Right lobe of liver (tissue), 6 donors: ENCODE data around the gene STPG4. TPM values are rescaled to one million over a fixed set of nuclear protein-coding genes. Genes with fewer than 3 reads are reported as not detected.

ENCODE experiments used
- ATAC-seq, 4 donors: fragments of 200-7000 bp; cut with Tn5 transposase; one replicate each; pipeline ENCODE4 v1.9.1; 2020; ENCODE audit warnings: mild to moderate bottlenecking in 4 of 4, moderate library complexity in 4 of 4
- DNase-seq, 3 donors: peaks; one replicate each; pipeline ENCODE4 v3.0.0-alpha.2; 2020
- H3K27ac ChIP-seq, 3 donors: fragments of 200-600 bp; one replicate each; pipeline ENCODE4 v1.8.0; 2022
- H3K27me3 ChIP-seq, 2 donors: fragments of 200-600 bp; one replicate each; pipeline ENCODE4 v1.8.0; 2022
- H3K36me3 ChIP-seq, 4 donors: fragments of 200-600 bp; sonication (generic) in 1 of 4; one replicate each; pipeline versions ENCODE4 v1.5.1 to v1.8.0; 2017 to 2022; ENCODE audit warnings: control low read depth in 1 of 4
- H3K4me1 ChIP-seq, 4 donors: fragments of 200-600 bp; sonication (generic) in 1 of 4; one replicate each; pipeline versions ENCODE4 v1.5.1 to v1.8.0; 2017 to 2022; ENCODE audit warnings: control low read depth in 1 of 4
- H3K4me3 ChIP-seq, 3 donors: fragments of 200-600 bp; one replicate each; pipeline ENCODE4 v1.8.0; 2022
- H3K9me3 ChIP-seq, 4 donors: fragments of 200-600 bp; sonication (generic) in 1 of 4; one replicate each; pipeline versions ENCODE4 v1.5.1 to v1.8.0; 2017 to 2022; ENCODE audit warnings: control low read depth in 1 of 4
- POLR2A ChIP-seq: fragments of 450-650 bp; IDR thresholded peaks from one replicate; pipeline ENCODE4 v1.6.1; 2017; ENCODE audit warnings: antibody characterized with exemption, mild to moderate bottlenecking
- WGBS: methylation state at CpG from one replicate; pipeline ENCODE4 v1.1.6; 2018; ENCODE audit warnings: low coverage, low lambda C conversion rate; ENCODE audit not compliant: insufficient coverage; ENCODE audit errors: missing lambda C conversion rate; 5-methylcytosine and 5-hydroxymethylcytosine counted together
- intact Hi-C, 2 donors: fragments of 100-400 bp; cut with DNase I; formaldehyde crosslinking; loops; one replicate each; pipeline versions ENCODE4 v1.11.2 to v1.14.1; 2022
- total RNA-seq, 6 experiments: library from RNA; depleted of rRNA in 2 of 6; stranded (reverse); fragments of >200 nt in 2 of 6; fragmentation: NEBNext Ultra II Directional in 3 of 6; extraction: Animal tissue kit (Norgen Biotek cat#: 25700) in 3 of 6; gene quantifications; one replicate each; pipeline versions ENCODE4 v1.1.0 to v1.2.4, GENCODE V29; 2016 to 2023
- TF ChIP-seq, protein P1 (sequence below), 4 donors: fragments of 200-600 bp in 3 of 4; fragments of 450-650 bp in 1 of 4; IDR thresholded peaks; one replicate each; pipeline versions ENCODE4 v1.5.1 to v1.8.0; 2016 to 2022; ENCODE audit warnings: antibody characterized with exemption in 4 of 4, mild to moderate bottlenecking in 2 of 4
- donor health status: DM: no; HTN: yes; CAD: no.
- donor health status: DM: no; HTN: no; CAD: no.
- donor health status: DM: no; HTN: no; CAD: no.
- donor health status: DM: no; HTN: yes; CAD: no.
- donor health status: DM: no; HTN: yes; CAD: no.

STPG4 gene
- total RNA-seq, 6 experiments from 2014 or later, result not detected

- Histone ChIP-seq H3K27ac (no peak overlapping the region), H3K9me3 (peaks cover 0 to 3% (median 0%) of the 10 kb centered on the region in 4 donors), H3K4me3 (no peak overlapping the region), H3K27me3 (no peaks in the 10 kb centered on the region), H3K4me1 (no peaks in the 10 kb centered on the region), H3K36me3 (no peaks in the 10 kb centered on the region)
- intact Hi-C loops, result no loop called here
- ATAC-seq (no peak), DNase-seq (no peak)
- TF ChIP-seq, protein P1, sequence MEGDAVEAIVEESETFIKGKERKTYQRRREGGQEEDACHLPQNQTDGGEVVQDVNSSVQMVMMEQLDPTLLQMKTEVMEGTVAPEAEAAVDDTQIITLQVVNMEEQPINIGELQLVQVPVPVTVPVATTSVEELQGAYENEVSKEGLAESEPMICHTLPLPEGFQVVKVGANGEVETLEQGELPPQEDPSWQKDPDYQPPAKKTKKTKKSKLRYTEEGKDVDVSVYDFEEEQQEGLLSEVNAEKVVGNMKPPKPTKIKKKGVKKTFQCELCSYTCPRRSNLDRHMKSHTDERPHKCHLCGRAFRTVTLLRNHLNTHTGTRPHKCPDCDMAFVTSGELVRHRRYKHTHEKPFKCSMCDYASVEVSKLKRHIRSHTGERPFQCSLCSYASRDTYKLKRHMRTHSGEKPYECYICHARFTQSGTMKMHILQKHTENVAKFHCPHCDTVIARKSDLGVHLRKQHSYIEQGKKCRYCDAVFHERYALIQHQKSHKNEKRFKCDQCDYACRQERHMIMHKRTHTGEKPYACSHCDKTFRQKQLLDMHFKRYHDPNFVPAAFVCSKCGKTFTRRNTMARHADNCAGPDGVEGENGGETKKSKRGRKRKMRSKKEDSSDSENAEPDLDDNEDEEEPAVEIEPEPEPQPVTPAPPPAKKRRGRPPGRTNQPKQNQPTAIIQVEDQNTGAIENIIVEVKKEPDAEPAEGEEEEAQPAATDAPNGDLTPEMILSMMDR (IDR thresholded peaks at IDR 0.05), result no peak
- no peak for TF ChIP-seq POLR2A
- WGBS, result 96% methylated on average over 4 of the region's 4 CpGs
These were observed 22.1 kb downstream of the STPG4 start for GRCh38 chr2:47133046-47133445.

DNA sequence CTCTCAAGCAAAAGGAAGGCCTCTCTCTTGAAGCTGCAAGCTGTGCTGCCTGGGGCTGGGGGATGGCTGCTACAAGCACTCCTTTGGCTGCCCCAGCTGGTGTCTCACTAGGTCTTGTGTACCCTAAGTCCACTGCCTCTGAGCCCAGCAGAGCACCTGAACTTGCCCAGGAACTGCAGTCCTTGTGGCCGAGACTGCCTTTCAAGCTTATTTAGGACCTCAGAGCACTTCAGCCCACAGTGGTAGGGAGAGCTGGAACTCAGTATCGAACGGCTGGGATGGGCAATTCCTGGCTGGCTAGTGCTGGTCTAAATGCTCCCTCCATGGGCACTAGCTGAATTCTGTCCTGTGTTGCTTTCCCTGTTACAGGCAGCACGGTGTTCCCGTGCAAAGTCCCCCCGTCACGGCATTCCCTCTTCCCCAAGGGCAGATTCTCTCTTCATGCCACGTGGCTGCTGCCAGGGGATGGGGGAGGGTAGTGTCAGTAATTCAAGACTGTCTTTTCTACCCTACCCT, 25.9 kb downstream of the STPG4 start:
- Histone ChIP-seq H3K4me3 (no peak overlapping the region), H3K4me1 (no peaks in the 10 kb centered on the region), H3K36me3 (no peaks in the 10 kb centered on the region), H3K9me3 (no peaks in the 10 kb centered on the region), H3K27ac (no peak overlapping the region), H3K27me3 (no peaks in the 10 kb centered on the region)
- no peak for ATAC-seq
- intact Hi-C loops, result no loop called here
- 66% methylated on average over 2 of the region's 8 CpGs for WGBS
- no peak for DNase-seq
- no peak for TF ChIP-seq POLR2A
- TF ChIP-seq, protein P1 (IDR thresholded peaks at IDR 0.05), result no peak

DNA sequence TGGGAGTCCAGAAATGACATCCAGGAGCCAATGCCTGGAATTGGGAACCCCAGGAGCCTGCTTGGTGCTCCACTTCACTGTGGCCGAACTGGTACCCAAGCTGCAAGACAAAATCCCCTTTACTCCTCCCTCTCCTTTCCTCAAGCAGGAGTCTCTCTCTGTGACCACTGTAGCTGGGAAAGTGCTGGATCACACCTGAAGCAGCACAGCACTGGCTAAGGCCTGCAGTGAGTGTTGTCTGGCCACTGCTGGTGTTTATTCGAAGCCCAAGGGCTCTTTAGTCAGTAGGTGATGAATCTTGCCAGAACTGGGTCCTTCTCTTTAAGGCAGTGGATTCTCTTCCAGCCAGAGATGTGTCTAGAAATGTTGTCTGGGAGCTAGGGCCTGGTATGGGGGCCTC, 26.4 kb downstream of the STPG4 start:
- intact Hi-C loops, result no loop called here
- WGBS, result 100% methylated on average over 1 of the region's 2 CpGs
- H3K4me3 ChIP-seq, result no peak overlapping the region
- no peaks in the 10 kb centered on the region for H3K4me1 ChIP-seq
- no peak for ATAC-seq
- no peak overlapping the region for H3K27ac ChIP-seq
- H3K9me3 ChIP-seq, result no peaks in the 10 kb centered on the region
- no peak for TF ChIP-seq POLR2A
- TF ChIP-seq, protein P1 (IDR thresholded peaks at IDR 0.05), result no peak
- DNase-seq, result no peak
- no peaks in the 10 kb centered on the region for H3K36me3 ChIP-seq
- no peaks in the 10 kb centered on the region for H3K27me3 ChIP-seq

DNA sequence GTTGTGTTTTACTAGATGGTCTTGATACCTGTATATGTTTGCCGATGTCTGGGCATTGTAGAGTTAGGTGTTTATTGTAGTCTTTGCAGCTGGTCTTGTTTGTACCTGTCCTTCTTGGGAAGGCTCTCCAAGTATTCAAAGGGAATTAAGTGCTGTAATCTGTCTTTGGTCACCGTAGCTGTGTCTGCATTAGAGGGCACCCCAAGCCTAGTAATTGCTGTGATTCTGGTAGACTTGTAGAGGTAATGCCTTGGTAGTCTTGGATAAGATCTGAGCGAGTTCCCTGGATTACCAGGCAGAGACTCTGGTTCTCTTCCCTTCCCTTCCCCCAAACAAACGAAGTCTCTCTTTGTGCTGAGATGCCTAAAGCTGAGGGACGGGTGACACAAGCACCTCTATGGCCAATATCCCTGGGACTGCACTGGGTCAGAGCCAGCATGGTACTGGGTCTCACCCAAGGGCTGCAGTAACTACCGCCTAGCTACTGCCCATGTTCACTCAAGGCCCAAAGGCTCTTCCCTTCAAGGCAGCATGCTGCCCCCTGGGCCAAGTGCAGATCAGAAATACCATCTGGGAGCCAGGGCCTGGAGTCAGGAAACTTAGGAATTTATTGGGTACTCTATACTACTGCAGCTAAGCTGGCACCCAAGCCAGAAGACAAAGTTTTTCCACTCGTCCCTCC, 27.1 kb downstream of the STPG4 start:
- H3K36me3 ChIP-seq, result no peaks in the 10 kb centered on the region
- TF ChIP-seq, protein P1 (IDR thresholded peaks at IDR 0.05), result peak in 1 of 4 donors; percentile 34
- no peak for TF ChIP-seq POLR2A
- whole genome bisulfite sequencing, result 73% methylated on average over 6 of the region's 7 CpGs
- H3K27me3 ChIP-seq, result no peaks in the 10 kb centered on the region
- intact Hi-C loops, result no loop called here
- H3K9me3 ChIP-seq, result no peaks in the 10 kb centered on the region
- DNase-seq (no peak), ATAC-seq (peak; percentile 33 to 65 (median 46))
- H3K4me1 ChIP-seq, result no peaks in the 10 kb centered on the region
- H3K4me3 ChIP-seq, result no peak overlapping the region
- H3K27ac ChIP-seq, result no peak overlapping the region
